ENCODE data around the gene FRG2C.
"Not testable (repeated sequence)": the region's sequence is repeated elsewhere in the genome, so short reads cannot be mapped to it uniquely, and the experiment has no call there.

Gene FRG2C

DNA sequence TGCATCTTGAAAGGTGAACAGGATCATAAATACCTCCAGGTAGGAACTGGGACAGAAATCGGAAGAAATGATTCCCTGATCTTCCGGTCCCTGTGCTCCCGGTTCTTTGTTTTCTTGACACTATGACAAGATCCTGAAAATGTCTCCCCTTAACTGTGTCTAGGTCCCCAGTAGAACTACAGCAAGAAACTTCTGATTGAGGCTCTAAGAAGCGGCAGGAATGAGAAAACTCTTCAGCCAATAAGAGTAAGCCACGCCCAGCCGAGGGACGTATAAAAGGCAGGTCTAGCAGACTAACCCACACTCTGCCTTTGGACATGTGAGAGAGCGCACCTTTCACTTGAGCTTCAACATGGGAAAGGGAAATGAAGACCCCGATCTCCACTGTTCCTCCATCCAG is at the start of gene FRG2C:
FRG2C (plus strand) TSS at position 301 of the 400 bp plus-strand sequence; CDS start at position 353, 52 bp downstream.
- DNase-seq (ENCODE audit: low read depth in 2 of 3, low spot score in 2 of 3): not testable (repeated sequence)

DNA sequence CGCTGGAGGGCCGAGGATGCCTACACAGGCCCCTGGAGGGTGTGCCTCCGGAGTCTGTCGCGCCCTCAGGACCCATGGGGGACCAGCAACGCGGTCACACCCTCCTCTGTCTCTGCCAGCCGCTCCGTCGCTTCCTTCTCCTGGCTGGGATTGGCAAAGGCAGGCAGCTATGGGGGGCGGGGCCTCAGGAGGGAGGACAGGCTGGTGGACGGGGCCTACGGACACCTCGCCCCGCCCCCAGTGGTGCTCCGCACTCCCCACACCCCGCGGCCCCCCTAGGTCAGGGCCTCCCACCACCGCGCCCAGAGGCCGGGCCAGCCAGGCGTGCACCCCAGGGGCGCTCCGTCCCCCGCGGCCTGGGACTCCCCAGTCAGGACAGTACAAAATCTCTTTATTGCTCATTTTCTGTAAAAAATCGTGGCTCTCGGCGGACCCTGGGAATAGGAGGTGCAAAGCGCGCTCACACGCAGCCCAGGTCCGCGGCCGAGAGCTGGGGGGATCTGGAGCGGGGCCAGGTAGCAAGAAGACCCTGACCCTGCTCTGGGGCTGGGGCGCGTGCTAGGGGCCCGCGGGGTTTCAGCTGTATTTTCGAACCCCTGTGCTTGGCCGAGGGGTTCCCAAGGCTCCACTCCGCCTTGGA is 45.3 kb upstream of the FRG2C start:
- not testable (repeated sequence) for DNase-seq (ENCODE audit: low read depth in 2 of 3, low spot score in 2 of 3)

DNA sequence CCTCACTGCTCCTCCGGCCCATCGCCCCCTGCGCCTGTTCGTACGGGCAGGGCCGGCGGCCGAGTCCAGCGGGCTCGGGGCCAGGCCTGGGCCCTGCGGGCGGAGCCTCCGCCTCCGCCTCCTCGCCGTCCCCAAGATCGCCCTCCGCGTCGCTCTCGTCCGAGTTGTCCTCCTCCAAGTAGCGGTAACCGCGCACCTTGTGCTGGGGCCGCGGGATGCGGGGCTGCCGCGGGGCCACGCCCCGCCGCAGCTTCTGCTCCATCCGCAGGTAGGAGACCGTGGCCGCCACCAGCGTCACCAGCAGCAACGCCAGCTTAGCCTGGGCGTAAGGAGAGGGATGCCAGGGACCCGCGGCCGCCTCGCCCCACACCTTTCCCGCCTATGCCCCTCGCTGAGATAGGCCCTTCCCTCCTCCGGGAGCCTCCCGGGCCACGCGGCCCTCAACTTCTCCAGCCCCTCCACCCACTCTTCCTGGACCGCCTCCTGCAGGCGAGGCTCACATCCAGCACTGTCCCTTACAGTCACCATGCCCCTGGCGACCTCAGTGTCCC is 44.6 kb upstream of the FRG2C start:
- DNase-seq (ENCODE audit: low read depth in 2 of 3, low spot score in 2 of 3): not testable (repeated sequence)

DNA sequence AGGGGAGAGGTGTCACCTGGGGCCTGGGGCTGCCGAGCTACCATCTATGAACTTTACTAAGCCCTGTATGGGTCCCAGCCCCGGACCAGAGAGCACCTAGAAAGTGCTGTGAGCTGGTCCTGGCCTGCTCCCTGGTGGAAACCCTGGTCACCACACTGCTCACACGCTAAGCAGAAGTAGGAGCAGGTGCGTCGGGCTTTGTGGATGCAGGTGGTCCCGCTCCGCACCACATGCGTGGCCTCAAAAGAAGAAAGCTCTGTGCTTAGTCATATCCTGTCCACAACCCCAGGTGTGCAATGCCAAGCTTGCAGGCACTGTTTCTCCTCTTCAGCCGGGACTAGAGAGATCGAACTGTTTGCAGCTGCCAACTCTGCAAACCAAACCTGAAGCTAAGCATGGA is 42.4 kb upstream of the FRG2C start:
- DNase-seq (ENCODE audit: low read depth in 2 of 3, low spot score in 2 of 3): not testable (repeated sequence)

DNA sequence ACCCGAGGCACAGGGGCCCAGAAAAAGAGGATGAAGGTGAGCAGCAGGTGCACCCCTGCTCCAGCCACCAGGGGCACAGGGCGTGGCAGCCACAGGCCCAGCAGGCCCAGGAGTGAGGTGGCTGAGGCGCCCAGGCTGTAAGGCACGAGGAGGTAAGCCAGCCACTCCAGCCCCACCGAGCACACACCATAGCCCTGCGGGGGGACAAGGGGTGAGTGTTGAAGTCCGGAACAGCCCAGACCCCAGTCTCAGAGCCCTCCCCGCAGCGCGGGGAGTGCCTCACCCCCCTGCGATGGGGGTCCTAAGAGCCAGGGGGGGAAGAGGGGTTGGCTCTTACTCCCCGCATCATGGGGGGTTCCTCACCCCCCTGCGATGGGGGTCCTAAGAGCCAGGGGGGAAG is 40.5 kb upstream of the FRG2C start:
- not testable (repeated sequence) for DNase-seq (ENCODE audit: low read depth in 2 of 3, low spot score in 2 of 3)

DNA sequence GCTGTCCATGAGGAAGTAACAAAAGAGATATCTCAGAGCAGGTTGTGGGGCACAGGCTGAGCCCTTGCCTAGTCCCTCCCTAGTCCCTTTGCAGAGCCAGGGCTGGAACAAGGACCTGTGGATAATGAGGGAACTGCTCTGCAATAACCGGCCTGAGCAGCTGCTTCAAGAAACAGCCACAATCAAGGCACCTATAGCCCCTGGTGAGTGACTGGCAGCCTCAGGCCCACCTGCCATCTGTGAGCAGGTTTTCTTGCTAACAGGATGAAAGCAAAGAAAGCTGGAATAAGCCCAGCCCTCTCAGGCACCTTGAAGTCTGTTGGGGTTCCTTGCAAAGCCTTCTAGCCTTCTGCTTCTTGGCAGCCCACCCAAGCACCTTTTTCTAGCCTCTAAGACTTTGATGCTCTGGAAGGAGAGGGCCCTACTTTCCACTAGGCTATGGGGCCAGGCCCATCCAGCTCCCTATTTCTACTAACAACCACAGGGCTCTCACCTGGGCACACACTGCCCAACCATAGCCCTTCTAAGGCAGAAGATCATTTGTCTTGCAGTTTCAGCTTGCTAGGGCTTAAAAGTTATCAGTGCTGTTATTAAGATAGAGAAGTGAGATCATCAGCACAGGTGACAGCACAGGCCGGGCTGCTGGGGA is 33.1 kb upstream of the FRG2C start:
- DNase-seq (ENCODE audit: low read depth in 2 of 3, low spot score in 2 of 3): not testable (repeated sequence)

- DNase-seq (ENCODE audit: low read depth in 2 of 3, low spot score in 2 of 3): no peak
These were observed 32.6 kb upstream of the FRG2C start for GRCh38 chr3:75631541-75631940.

GRCh38 chr3:75638947-75639346 is 25.2 kb upstream of the FRG2C start:
- DNase-seq (ENCODE audit: low read depth in 2 of 3, low spot score in 2 of 3): not testable (repeated sequence)

- peak in 1 of 3 experiments; percentile 30 for DNase-seq (ENCODE audit: low read depth in 2 of 3, low spot score in 2 of 3)
These were observed 23.0 kb upstream of the FRG2C start for GRCh38 chr3:75641107-75641517.

DNA sequence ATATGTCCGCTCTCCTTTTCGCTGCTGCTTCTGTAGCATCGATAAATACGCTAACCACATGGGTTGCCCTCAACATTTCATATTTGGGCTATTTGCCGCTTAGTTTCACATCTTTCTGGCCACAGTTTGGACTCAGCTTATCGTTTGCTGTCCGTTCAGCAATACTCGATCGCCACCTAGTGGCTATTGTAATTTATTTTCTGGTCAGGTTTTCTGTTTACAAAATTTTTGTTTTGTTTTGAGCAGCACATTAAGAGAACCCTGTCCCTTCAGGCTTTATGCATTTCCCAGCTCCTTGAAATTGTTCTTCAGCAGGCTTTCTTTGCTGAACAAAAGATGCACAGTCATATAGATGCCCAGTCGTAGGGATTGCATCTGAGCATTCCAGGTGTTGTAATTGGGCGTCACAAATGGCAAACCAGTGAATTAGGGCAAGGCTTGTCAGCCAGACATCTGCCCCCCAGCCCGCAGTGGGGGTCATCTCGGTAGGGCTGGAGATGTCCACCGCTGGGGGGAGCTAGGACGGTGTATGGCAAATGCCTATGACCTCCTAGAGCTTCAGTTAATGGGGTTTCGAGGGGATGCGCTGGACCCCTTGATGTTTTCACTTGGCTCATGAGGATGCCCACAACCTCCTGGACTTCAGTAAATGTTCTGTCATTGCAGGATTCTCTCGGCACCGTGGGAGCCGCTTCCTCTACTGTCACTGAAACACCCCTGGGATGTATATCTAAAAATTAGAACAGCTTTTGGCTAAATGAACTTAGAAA is 20.9 kb upstream of the FRG2C start:
- not testable (repeated sequence) for DNase-seq (ENCODE audit: low read depth in 2 of 3, low spot score in 2 of 3)

DNA sequence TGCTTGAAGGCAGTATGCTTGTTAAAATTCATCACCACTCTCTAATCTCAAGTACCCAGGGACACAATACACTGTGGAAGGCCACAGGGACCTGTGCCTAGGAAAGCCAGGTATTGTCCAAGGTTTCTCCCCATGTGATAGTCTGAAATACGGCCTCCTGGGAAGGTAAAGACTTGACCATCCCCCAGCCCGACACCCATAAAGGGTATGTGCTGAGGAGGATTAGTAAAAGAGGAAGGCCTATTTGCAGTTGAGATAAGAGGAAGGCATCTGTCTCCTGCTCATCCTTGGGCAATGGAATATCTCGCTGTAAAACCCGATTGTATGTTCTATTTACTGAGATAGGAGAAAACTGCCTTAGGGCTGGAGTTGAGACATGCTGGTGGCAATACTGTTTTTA is 18.6 kb upstream of the FRG2C start:
- not testable (repeated sequence) for DNase-seq (ENCODE audit: low read depth in 2 of 3, low spot score in 2 of 3)

DNA sequence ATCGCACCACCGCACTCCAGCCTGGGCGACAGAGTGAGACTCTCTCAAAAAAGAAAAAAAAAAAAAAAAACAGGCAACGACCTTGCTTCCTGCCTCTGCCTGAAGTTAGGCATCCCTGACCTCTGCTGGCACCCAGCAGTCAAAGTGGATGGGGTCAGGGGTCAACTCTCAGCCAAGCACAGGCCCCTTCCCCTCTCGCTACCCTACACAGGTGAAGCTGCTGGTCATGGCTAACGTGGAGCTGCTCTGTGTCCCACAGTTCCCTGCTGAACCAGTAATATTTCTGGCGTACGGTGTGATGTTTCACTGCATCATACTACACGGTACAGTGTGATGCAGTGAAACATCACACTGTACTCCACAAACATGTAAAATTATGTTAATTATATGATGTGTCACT is 13.9 kb upstream of the FRG2C start:
- no peak for DNase-seq (ENCODE audit: low read depth in 2 of 3, low spot score in 2 of 3)

- not testable (repeated sequence) for DNase-seq (ENCODE audit: low read depth in 2 of 3, low spot score in 2 of 3)
These were observed 8.8 kb upstream of the FRG2C start for GRCh38 chr3:75655101-75655904.

DNA sequence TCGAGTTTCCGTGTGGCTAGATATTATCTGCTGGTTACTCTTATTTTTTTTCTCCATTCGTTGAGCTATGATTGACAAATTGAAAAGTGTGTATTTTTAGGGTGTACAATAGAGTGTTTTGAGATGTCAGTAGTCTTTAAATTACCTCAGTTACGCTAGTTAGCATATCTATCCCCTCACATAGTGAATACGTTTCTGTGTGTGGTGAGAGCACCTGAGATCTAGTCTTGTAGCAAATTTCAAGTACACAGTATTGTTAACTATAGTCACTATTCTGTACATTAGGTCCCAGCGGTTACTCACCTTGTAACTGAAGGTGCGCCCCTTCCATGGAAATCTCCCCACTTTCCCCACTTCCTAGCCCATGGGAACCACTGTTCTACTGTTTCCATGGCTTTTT is 8.2 kb upstream of the FRG2C start:
- not testable (repeated sequence) for DNase-seq (ENCODE audit: low read depth in 2 of 3, low spot score in 2 of 3)

- not testable (repeated sequence) for DNase-seq (ENCODE audit: low read depth in 2 of 3, low spot score in 2 of 3)
These were observed 5.6 kb upstream of the FRG2C start for GRCh38 chr3:75658411-75659107.

DNA sequence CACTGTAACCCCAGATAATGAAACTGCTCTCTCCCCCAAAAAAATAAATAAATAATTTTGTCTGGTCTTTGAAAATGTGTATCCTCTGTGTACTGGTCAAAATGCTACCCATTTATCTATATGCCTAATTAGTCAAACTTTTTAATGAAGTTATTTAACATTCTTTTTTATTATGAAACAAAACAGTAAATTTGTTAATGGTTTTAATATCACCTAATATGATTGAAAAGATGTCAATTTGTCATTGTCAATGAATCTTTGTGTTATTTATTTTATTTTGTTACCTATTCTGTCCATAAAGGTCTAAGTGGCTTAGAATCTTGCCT is 5.1 kb upstream of the FRG2C start:
- DNase-seq (ENCODE audit: low read depth in 2 of 3, low spot score in 2 of 3): not testable (repeated sequence)

DNA sequence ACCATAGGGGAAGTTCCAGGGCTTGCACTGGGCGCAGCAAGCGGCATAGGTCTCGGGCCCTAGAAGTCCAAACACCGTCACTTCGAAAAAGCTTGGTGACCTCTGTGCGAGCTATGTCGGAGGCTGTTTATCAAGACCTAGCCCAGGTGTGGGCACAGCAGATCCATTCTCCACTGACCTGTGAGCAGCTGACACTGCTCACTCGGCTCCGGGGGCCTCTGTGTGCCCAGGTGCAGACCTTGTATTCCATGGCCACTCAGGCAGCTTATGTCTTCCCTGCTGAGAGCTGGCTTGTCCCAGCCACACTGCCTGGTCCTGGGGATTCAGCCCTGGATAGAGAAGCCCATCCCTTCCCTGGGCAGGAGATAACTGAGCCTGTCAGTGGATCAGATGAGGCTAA is 1.5 kb downstream of the FRG2C start:
- not testable (repeated sequence) for DNase-seq (ENCODE audit: low read depth in 2 of 3, low spot score in 2 of 3)

DNA sequence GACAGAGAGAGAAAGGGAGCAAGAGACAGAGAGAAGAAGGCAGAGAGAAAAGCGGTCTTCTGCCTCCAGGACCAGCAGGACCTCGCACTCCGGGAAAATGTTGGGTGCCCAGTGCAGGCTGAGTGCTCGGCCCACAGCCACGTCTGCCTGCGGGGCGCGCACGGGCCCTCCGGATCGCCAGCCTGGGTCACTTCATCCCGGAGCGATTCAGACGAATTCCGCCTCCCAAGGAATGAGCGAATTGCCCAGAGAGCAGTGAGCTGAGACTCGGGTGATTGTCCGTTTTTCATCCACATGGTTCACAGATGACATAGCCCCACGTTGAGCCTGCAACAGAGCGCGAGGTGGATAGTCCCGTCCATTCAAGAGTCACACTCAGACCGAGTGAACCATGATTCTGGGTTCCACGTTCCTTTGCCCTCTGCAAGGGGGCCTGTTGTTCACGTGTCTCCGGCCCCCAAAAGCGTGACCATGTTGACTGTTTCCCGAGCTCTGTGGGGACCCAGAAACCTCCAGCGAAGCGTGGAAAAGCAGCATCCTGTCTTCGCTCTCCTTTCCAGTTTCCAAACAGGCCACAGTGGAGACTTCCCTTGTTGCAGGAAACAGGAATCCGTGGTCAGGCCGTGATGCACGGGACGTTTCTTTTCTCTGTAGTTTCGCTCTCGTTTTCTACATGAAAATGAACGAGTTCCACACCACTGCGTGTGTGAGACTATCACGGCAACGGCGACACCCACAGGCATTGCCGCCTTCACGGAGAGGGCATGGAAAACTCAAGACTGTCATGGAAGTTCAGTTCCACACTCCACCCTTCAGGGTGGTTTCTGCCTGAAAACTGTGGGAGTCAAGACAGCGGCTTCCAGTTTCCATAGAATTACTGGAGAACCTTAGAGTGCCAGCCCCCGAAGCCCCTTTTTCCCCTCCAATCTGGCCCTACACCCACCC is 3.9 kb downstream of the FRG2C start:
- DNase-seq (ENCODE audit: low read depth in 2 of 3, low spot score in 2 of 3): not testable (repeated sequence)

DNA sequence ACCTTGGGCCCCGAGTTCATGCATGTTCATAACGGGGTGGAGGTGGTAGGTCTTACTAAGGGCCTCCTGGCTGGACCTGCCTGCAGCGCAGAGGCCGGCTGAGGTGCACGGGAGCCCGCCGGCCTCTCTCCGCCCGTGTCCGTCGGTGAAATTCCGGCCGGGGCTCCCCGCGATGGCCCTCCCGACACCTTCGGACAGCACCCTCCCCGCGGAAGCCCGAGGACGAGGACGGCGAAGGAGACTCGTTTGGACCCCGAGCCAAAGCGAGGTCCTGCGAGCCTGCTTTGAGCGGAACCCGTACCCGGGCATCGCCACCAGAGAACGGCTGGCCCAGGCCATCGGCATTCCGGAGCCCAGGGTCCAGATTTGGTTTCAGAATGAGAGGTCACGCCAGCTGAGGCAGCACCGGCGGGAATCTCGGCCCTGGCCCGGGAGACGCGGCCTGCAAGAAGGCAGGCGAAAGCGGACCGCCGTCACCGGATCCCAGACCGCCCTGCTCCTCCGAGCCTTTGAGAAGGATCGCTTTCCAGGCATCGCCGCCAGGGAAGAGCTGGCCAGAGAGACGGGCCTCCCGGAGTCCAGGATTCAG is 4.7 kb downstream of the FRG2C start:
- DNase-seq (ENCODE audit: low read depth in 2 of 3, low spot score in 2 of 3): peak in 2 of 3 experiments; percentile 33 to 36

All from activated CD8-positive, alpha-beta memory T cell treated with anti-CD3 and anti-CD28 coated beads for 48 hours (primary cell).